ENCODE results near the gene SAP30. TPM values are rescaled to one million over a fixed set of nuclear protein-coding genes. Genes with fewer than 3 reads are reported as not detected.

The SAP30 gene
- total and polyA plus RNA-seq, 9 of the 15 experiments (the other 6 are each of a cell fraction or from before 2014, with no cell fraction given) = 5.9 to 51.1 (median 32.6) TPM

DNA sequence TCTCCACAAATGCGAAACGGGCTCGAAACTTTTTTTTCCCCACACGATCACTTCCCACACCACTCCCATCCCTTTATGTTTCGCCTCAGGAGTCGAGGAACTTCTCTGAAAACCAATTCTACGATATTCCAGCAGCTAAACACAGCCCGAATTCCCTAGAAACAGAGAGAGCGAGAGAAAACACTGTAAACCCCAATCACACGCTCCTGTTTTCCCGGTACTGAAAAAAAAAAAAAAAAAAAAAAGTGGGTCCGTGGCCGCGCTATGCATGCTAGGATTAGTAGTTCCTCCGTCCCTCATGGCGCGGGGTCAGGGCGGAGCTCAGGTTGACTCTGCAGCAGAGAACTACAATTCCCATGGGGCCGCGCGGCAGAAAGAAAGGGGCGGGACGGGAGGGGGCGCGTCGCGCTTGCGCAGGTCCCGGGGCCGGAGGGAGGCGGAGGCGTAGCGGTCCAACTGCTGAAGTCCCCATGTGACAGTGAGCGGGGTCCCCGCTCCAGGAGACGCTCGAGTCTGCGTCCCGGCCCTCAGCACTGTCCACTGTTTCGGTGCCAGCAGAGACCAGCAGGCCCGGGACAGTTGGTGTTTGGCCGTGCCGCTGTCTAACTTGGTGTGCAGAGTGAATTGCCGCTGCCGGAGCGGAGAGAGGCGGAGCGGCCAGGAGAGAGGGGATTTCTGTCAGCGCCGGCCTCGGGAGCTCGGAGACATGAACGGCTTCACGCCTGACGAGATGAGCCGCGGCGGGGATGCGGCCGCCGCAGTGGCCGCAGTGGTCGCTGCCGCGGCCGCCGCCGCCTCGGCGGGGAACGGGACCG, at the start of gene SAP30 (continued):
- no peak for TF ChIP-seq EHMT2 (IDR thresholded peaks at IDR 0.05)
- no peak for TF ChIP-seq ZNF232 (CRISPR knock-in tag; IDR thresholded peaks at IDR 0.05)
- TF ChIP-seq, protein P1, sequence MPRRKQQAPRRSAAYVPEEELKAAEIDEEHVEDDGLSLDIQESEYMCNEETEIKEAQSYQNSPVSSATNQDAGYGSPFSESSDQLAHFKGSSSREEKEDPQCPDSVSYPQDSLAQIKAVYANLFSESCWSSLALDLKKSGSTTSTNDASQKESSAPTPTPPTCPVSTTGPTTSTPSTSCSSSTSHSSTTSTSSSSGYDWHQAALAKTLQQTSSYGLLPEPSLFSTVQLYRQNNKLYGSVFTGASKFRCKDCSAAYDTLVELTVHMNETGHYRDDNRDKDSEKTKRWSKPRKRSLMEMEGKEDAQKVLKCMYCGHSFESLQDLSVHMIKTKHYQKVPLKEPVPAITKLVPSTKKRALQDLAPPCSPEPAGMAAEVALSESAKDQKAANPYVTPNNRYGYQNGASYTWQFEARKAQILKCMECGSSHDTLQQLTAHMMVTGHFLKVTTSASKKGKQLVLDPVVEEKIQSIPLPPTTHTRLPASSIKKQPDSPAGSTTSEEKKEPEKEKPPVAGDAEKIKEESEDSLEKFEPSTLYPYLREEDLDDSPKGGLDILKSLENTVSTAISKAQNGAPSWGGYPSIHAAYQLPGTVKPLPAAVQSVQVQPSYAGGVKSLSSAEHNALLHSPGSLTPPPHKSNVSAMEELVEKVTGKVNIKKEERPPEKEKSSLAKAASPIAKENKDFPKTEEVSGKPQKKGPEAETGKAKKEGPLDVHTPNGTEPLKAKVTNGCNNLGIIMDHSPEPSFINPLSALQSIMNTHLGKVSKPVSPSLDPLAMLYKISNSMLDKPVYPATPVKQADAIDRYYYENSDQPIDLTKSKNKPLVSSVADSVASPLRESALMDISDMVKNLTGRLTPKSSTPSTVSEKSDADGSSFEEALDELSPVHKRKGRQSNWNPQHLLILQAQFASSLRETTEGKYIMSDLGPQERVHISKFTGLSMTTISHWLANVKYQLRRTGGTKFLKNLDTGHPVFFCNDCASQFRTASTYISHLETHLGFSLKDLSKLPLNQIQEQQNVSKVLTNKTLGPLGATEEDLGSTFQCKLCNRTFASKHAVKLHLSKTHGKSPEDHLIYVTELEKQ (CRISPR knock-in tag; IDR thresholded peaks at IDR 0.05) = no peak
- TF ChIP-seq, protein P2, sequence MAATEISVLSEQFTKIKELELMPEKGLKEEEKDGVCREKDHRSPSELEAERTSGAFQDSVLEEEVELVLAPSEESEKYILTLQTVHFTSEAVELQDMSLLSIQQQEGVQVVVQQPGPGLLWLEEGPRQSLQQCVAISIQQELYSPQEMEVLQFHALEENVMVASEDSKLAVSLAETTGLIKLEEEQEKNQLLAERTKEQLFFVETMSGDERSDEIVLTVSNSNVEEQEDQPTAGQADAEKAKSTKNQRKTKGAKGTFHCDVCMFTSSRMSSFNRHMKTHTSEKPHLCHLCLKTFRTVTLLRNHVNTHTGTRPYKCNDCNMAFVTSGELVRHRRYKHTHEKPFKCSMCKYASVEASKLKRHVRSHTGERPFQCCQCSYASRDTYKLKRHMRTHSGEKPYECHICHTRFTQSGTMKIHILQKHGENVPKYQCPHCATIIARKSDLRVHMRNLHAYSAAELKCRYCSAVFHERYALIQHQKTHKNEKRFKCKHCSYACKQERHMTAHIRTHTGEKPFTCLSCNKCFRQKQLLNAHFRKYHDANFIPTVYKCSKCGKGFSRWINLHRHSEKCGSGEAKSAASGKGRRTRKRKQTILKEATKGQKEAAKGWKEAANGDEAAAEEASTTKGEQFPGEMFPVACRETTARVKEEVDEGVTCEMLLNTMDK (IDR thresholded peaks at IDR 0.05; ENCODE audit: borderline replicate concordance, insufficient read depth, low read depth, low read length, poor library complexity, severe bottlenecking) = no peak
- TF ChIP-seq RBM22 (IDR thresholded peaks at IDR 0.05; ENCODE audit: low read depth, low read length, poor library complexity, severe bottlenecking) = no peak
- TF ChIP-seq, protein P3, sequence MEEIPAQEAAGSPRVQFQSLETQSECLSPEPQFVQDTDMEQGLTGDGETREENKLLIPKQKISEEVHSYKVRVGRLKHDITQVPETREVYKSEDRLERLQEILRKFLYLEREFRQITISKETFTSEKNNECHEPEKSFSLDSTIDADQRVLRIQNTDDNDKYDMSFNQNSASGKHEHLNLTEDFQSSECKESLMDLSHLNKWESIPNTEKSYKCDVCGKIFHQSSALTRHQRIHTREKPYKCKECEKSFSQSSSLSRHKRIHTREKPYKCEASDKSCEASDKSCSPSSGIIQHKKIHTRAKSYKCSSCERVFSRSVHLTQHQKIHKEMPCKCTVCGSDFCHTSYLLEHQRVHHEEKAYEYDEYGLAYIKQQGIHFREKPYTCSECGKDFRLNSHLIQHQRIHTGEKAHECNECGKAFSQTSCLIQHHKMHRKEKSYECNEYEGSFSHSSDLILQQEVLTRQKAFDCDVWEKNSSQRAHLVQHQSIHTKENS (CRISPR knock-in tag; IDR thresholded peaks at IDR 0.05) = no peak
- no peak for TF ChIP-seq ZNF224 (CRISPR knock-in tag; IDR thresholded peaks at IDR 0.05)
- no peak; the same call in 1 of the 2 replicates for TF ChIP-seq PML (IDR thresholded peaks at IDR 0.05; ENCODE audit: low read length)
- no peak; a peak in 1 of 3 replicates for TF ChIP-seq CBX3 (IDR thresholded peaks at IDR 0.05; ENCODE audit: borderline replicate concordance in 1 of 2, low read length in 2 of 2)
- TF ChIP-seq BCL6 (CRISPR knock-in tag; IDR thresholded peaks at IDR 0.05) = no peak
- TF ChIP-seq, protein P4, sequence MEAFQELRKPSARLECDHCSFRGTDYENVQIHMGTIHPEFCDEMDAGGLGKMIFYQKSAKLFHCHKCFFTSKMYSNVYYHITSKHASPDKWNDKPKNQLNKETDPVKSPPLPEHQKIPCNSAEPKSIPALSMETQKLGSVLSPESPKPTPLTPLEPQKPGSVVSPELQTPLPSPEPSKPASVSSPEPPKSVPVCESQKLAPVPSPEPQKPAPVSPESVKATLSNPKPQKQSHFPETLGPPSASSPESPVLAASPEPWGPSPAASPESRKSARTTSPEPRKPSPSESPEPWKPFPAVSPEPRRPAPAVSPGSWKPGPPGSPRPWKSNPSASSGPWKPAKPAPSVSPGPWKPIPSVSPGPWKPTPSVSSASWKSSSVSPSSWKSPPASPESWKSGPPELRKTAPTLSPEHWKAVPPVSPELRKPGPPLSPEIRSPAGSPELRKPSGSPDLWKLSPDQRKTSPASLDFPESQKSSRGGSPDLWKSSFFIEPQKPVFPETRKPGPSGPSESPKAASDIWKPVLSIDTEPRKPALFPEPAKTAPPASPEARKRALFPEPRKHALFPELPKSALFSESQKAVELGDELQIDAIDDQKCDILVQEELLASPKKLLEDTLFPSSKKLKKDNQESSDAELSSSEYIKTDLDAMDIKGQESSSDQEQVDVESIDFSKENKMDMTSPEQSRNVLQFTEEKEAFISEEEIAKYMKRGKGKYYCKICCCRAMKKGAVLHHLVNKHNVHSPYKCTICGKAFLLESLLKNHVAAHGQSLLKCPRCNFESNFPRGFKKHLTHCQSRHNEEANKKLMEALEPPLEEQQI (IDR thresholded peaks at IDR 0.05) = no peak
- TF ChIP-seq ZFX (CRISPR knock-in tag; IDR thresholded peaks at IDR 0.05) = peak; percentile 84
- TF ChIP-seq ZNF644 (tag; IDR thresholded peaks at IDR 0.05; ENCODE audit: low read depth) = no peak
- TF ChIP-seq, protein P5, sequence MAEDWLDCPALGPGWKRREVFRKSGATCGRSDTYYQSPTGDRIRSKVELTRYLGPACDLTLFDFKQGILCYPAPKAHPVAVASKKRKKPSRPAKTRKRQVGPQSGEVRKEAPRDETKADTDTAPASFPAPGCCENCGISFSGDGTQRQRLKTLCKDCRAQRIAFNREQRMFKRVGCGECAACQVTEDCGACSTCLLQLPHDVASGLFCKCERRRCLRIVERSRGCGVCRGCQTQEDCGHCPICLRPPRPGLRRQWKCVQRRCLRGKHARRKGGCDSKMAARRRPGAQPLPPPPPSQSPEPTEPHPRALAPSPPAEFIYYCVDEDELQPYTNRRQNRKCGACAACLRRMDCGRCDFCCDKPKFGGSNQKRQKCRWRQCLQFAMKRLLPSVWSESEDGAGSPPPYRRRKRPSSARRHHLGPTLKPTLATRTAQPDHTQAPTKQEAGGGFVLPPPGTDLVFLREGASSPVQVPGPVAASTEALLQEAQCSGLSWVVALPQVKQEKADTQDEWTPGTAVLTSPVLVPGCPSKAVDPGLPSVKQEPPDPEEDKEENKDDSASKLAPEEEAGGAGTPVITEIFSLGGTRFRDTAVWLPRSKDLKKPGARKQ (CRISPR knock-in tag; IDR thresholded peaks at IDR 0.05) = no peak
- TF ChIP-seq CCNT2 (IDR thresholded peaks at IDR 0.05; ENCODE audit: borderline replicate concordance, extremely low read depth, insufficient read length, low read depth, low read length) = peak; percentile 65
